Naive thymus-derived CD4-positive, alpha-beta T cell (primary cell): Measurements from ENCODE around the gene FGF6. TPM values are rescaled to one million over a fixed set of nuclear protein-coding genes. Genes with fewer than 3 reads are reported as not detected.

Experiments
- ATAC-seq: fragments of 150-1000 bp; cut with Tn5 transposase; 2 replicates; pipeline ENCODE4 v1.10.0; 2021; ENCODE audit warnings: mild to moderate bottlenecking, moderate library complexity
- CTCF ChIA-PET: fragments of 350-600 bp; sonication (Branson Sonifier 250); formaldehyde crosslinking; loops from one replicate; lab custom pipeline; 2021; ENCODE audit warnings: antibody characterized with exemption; lab: Charles Lee
- POLR2A ChIA-PET: fragments of 350-600 bp; sonication (Branson Sonifier 250); formaldehyde crosslinking; loops from one replicate; lab custom pipeline; 2021; ENCODE audit warnings: antibody characterized with exemption, inconsistent platforms; lab: Charles Lee
- DNase-seq, 9 donors: peaks; one replicate each; pipeline versions ENCODE4 v3.0.0 to v3.0.0-alpha.2; 2020 to 2022; ENCODE audit warnings: mixed read lengths in 1 of 9
- H3K27ac ChIP-seq: one replicate; pipeline ENCODE4 v1.7.0; 2013; ENCODE audit warnings: mild to moderate bottlenecking, low read depth, low read length, moderate library complexity
- H3K27me3 ChIP-seq, 2 donors: one replicate each; pipeline ENCODE4 v1.7.0; 2013; ENCODE audit warnings: low read length in 2 of 2, mild to moderate bottlenecking in 2 of 2, moderate library complexity in 2 of 2; ENCODE audit not compliant: control insufficient read depth in 2 of 2, insufficient read depth in 2 of 2
- H3K36me3 ChIP-seq, 3 experiments: 1 replicate in 2 of 3; 2 replicates in 1 of 3; pipeline ENCODE4 v1.7.0; 2013; ENCODE audit warnings: low read length in 3 of 3, mild to moderate bottlenecking in 3 of 3, moderate library complexity in 1 of 3; ENCODE audit not compliant: insufficient read depth in 3 of 3, control insufficient read depth in 2 of 3
- H3K4me1 ChIP-seq, 2 donors: one replicate each; pipeline ENCODE4 v1.7.0; 2013; ENCODE audit warnings: low read length in 2 of 2, mild to moderate bottlenecking in 2 of 2, moderate library complexity in 1 of 2; ENCODE audit not compliant: control insufficient read depth in 2 of 2, insufficient read depth in 2 of 2
- H3K4me3 ChIP-seq: 2 replicates; pipeline ENCODE4 v1.7.0; 2013; ENCODE audit warnings: mild to moderate bottlenecking, low read length
- H3K9me3 ChIP-seq, 3 experiments: 1 replicate in 2 of 3; 2 replicates in 1 of 3; pipeline ENCODE4 v1.7.0; 2013; ENCODE audit warnings: low read length in 3 of 3; ENCODE audit not compliant: control insufficient read depth in 2 of 3
- H3K27ac Mint-ChIP-seq, 9 donors: one replicate each; pipeline ENCODE4 v1.8.0; 2020 to 2022; ENCODE audit warnings: mixed read lengths in 9 of 9, mild to moderate bottlenecking in 8 of 9, moderate library complexity in 5 of 9, inconsistent platforms in 2 of 9
- H3K27me3 Mint-ChIP-seq, 5 donors: one replicate each; pipeline ENCODE4 v1.8.0; 2021 to 2022; ENCODE audit warnings: mixed read lengths in 5 of 5, mild to moderate bottlenecking in 1 of 5
- H3K36me3 Mint-ChIP-seq, 5 donors: one replicate each; pipeline ENCODE4 v1.8.0; 2020 to 2022; ENCODE audit warnings: mixed read lengths in 5 of 5, mild to moderate bottlenecking in 3 of 5, inconsistent platforms in 1 of 5
- H3K4me1 Mint-ChIP-seq, 7 donors: one replicate each; pipeline ENCODE4 v1.8.0; 2020 to 2022; ENCODE audit warnings: mixed read lengths in 7 of 7, mild to moderate bottlenecking in 3 of 7, inconsistent platforms in 1 of 7
- H3K4me3 Mint-ChIP-seq, 10 donors: one replicate each; pipeline ENCODE4 v1.8.0; 2020 to 2022; ENCODE audit warnings: mild to moderate bottlenecking in 10 of 10, mixed read lengths in 10 of 10, moderate library complexity in 6 of 10, inconsistent platforms in 2 of 10
- H3K9me3 Mint-ChIP-seq, 11 donors: one replicate each; pipeline ENCODE4 v1.8.0; 2020 to 2022; ENCODE audit warnings: mixed read lengths in 11 of 11, mild to moderate bottlenecking in 4 of 11, inconsistent platforms in 1 of 11, moderate library complexity in 1 of 11
- intact Hi-C, 2 donors: fragments of 100-400 bp; cut with micrococcal nuclease; formaldehyde crosslinking; loops; one replicate each; pipeline ENCODE4 v1.15.1; 2023
- polyA plus RNA-seq, 2 donors: library from polyadenylated mRNA; unstranded; fragments of 300-500 nt; fragmentation: Illumina TruSeq; gene quantifications; one replicate each; pipeline ENCODE4 v1.2.3, GENCODE V29; 2021
- total RNA-seq, 6 experiments: library from RNA in 5 of 6; stranded (reverse) in 5 of 6; gene quantifications; 1 replicate in 5 of 6; 2 replicates in 1 of 6; pipeline ENCODE4 v1.2.3 and lab custom pipeline; 2021 to 2026

The FGF6 gene
- total and polyA plus RNA-seq, 7 experiments from 2014 or later: not detected

- no peaks in the 10 kb centered on the region for H3K9me3 ChIP-seq
- no peaks in the 10 kb centered on the region for H3K36me3 ChIP-seq
- no peaks in the 10 kb centered on the region for H3K4me1 ChIP-seq
- POLR2A ChIA-PET: no interaction called here
- peaks cover 0 to 13% (median 9%) of the 10 kb centered on the region in 7 donors for H3K4me1 Mint-ChIP-seq
- no peak overlapping the region for H3K4me3 ChIP-seq
- no peak for ATAC-seq
- CTCF ChIA-PET: no interaction called here
- intact Hi-C loops: no loop called here
- no peaks in the 10 kb centered on the region for H3K36me3 Mint-ChIP-seq
- DNase-seq: no peak
- H3K27ac Mint-ChIP-seq: no peak overlapping the region
- peaks cover 0 to 20% (median 5%) of the 10 kb centered on the region in 5 donors for H3K27me3 Mint-ChIP-seq
- no peak overlapping the region for H3K27ac ChIP-seq
- no peak overlapping the region for H3K4me3 Mint-ChIP-seq
- no peaks in the 10 kb centered on the region for H3K27me3 ChIP-seq
- no peaks in the 10 kb centered on the region for H3K9me3 Mint-ChIP-seq
Measured at GRCh38 chr12:4443616-4444015, 2.0 kb downstream of the FGF6 start.

- no peak for DNase-seq
Measured at GRCh38 chr12:4441355-4442335, 4.0 kb downstream of the FGF6 start.

GRCh38 chr12:4440187-4440941, 5.3 kb downstream of the FGF6 start:
- no peaks in the 10 kb centered on the region for H3K36me3 ChIP-seq
- no peaks in the 10 kb centered on the region for H3K36me3 Mint-ChIP-seq
- H3K4me1 Mint-ChIP-seq: peaks cover 0 to 14% (median 9%) of the 10 kb centered on the region in 7 donors
- ATAC-seq (no peak), DNase-seq (no peak)
- intact Hi-C loops: no loop called here
- ChIA-PET CTCF (no interaction called here), POLR2A (interaction anchor here (0.9 kb wide), 1 partner anchor 12 kb away, joined by 3 read pairs; no protein-coding TSS in a partner anchor)
- H3K4me1 ChIP-seq: no peaks in the 10 kb centered on the region
- peaks cover 0 to 19% (median 3%) of the 10 kb centered on the region in 5 donors for H3K27me3 Mint-ChIP-seq
- no peak overlapping the region for H3K27ac ChIP-seq
- H3K4me3 ChIP-seq: no peak overlapping the region
- H3K27ac Mint-ChIP-seq: no peak overlapping the region
- no peaks in the 10 kb centered on the region for H3K27me3 ChIP-seq
- no peaks in the 10 kb centered on the region for H3K9me3 ChIP-seq
- no peak overlapping the region for H3K4me3 Mint-ChIP-seq
- H3K9me3 Mint-ChIP-seq: no peaks in the 10 kb centered on the region

More at GRCh38 chr12:4441355-4442335, 4.0 kb downstream of the FGF6 start:
- Histone ChIP-seq H3K36me3 (no peaks in the 10 kb centered on the region), H3K4me1 (no peaks in the 10 kb centered on the region), H3K9me3 (no peaks in the 10 kb centered on the region), H3K4me3 (no peak overlapping the region), H3K27ac (no peak overlapping the region), H3K27me3 (no peaks in the 10 kb centered on the region)
- no peak overlapping the region for H3K4me3 Mint-ChIP-seq
- H3K27me3 Mint-ChIP-seq: peaks cover 0 to 18% (median 3%) of the 10 kb centered on the region in 5 donors
- POLR2A ChIA-PET: no interaction called here
- H3K27ac Mint-ChIP-seq: no peak overlapping the region
- ATAC-seq: no peak
- intact Hi-C loops: no loop called here
- H3K4me1 Mint-ChIP-seq: peaks cover 0 to 14% (median 9%) of the 10 kb centered on the region in 7 donors
- no peaks in the 10 kb centered on the region for H3K9me3 Mint-ChIP-seq
- H3K36me3 Mint-ChIP-seq: no peaks in the 10 kb centered on the region
- CTCF ChIA-PET: no interaction called here

GRCh38 chr12:4439736-4440135, 5.9 kb downstream of the FGF6 start:
- DNase-seq (no peak), ATAC-seq (no peak)
- Mint-ChIP-seq H3K4me1 (peaks cover 0 to 14% (median 9%) of the 10 kb centered on the region in 7 donors), H3K27me3 (peaks cover 0 to 19% (median 0%) of the 10 kb centered on the region in 5 donors), H3K27ac (no peak overlapping the region), H3K4me3 (no peak overlapping the region), H3K9me3 (no peaks in the 10 kb centered on the region), H3K36me3 (no peaks in the 10 kb centered on the region)
- no peak overlapping the region for H3K4me3 ChIP-seq
- CTCF ChIA-PET: no interaction called here
- POLR2A ChIA-PET: interaction anchor here (0.9 kb wide), 1 partner anchor 11 kb away, joined by 3 read pairs; no protein-coding TSS in a partner anchor
- H3K36me3 ChIP-seq: no peaks in the 10 kb centered on the region
- H3K9me3 ChIP-seq: no peaks in the 10 kb centered on the region
- no peaks in the 10 kb centered on the region for H3K4me1 ChIP-seq
- H3K27ac ChIP-seq: no peak overlapping the region
- intact Hi-C loops: no loop called here
- no peaks in the 10 kb centered on the region for H3K27me3 ChIP-seq

- no peaks in the 10 kb centered on the region for H3K9me3 ChIP-seq
- H3K36me3 Mint-ChIP-seq: no peaks in the 10 kb centered on the region
- H3K27me3 Mint-ChIP-seq: peaks cover 0 to 16% (median 0%) of the 10 kb centered on the region in 5 donors
Measured at GRCh38 chr12:4438834-4439596, 6.6 kb downstream of the FGF6 start.

DNA sequence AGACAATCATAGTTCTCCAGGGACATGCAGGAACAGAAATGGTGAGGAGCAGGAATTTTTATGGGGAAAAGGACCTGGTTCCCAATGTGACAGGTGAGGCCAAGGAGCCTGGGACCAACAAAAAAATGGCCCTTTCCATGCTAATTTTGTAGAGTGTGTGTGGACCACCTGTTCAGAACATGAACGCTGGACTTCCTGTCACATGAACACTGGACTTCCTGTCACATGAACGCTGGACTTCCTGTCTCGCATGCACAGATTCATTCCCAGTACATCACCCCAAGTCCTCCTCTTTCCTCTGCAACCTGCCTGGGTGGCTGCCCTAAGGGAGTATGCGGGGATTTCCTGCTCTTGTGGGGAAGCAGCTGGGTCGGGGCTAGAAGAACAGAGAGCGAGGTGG, 10.1 kb downstream of the FGF6 start:
- H3K4me1 ChIP-seq: no peaks in the 10 kb centered on the region
- intact Hi-C loops: no loop called here
- DNase-seq: no peak
- Mint-ChIP-seq H3K27me3 (peaks cover 0 to 13% (median 0%) of the 10 kb centered on the region in 5 donors), H3K27ac (no peak overlapping the region), H3K4me3 (no peak overlapping the region), H3K9me3 (no peaks in the 10 kb centered on the region), H3K36me3 (no peaks in the 10 kb centered on the region), H3K4me1 (peaks cover 0 to 16% (median 10%) of the 10 kb centered on the region in 7 donors)
- H3K27ac ChIP-seq: no peak overlapping the region
- ChIA-PET POLR2A (no interaction called here), CTCF (no interaction called here)
- ATAC-seq: no peak
- H3K4me3 ChIP-seq: no peak overlapping the region
- peaks cover 0 to 4% of the 10 kb centered on the region in 2 donors for H3K27me3 ChIP-seq
- H3K36me3 ChIP-seq: no peaks in the 10 kb centered on the region
- no peaks in the 10 kb centered on the region for H3K9me3 ChIP-seq

More at GRCh38 chr12:4438834-4439596, 6.6 kb downstream of the FGF6 start:
- Histone ChIP-seq H3K27me3 (no peaks in the 10 kb centered on the region), H3K27ac (no peak overlapping the region), H3K4me1 (no peaks in the 10 kb centered on the region), H3K36me3 (no peaks in the 10 kb centered on the region), H3K4me3 (no peak overlapping the region)
- H3K9me3 Mint-ChIP-seq: no peaks in the 10 kb centered on the region
- peak overlapping the region in 1 of 9 donors; percentile 53 for H3K27ac Mint-ChIP-seq
- POLR2A ChIA-PET: no interaction called here
- peaks cover 0 to 16% (median 9%) of the 10 kb centered on the region in 7 donors for H3K4me1 Mint-ChIP-seq
- ATAC-seq (no peak), DNase-seq (no peak)
- H3K4me3 Mint-ChIP-seq: peak overlapping the region in 1 of 10 donors; percentile 33
- CTCF ChIA-PET: no interaction called here
- intact Hi-C loops: no loop called here
